NCI-H1436 (cell line): ENCODE measurements around the gene SOCS3.

Experiments
- DNase-seq: peaks from one replicate; lab custom pipeline; 2025; lab: John Stamatoyannopoulos, UW

Gene SOCS3

GRCh38 chr17:78367193-78367592 is 7.3 kb upstream of the SOCS3 start:
- no peak for DNase-seq

- no peak for DNase-seq
Measured at GRCh38 chr17:78366109-78366848, 6.4 kb upstream of the SOCS3 start.

GRCh38 chr17:78365561-78366108 is 5.8 kb upstream of the SOCS3 start:
- DNase-seq: no peak

- DNase-seq: no peak
Measured at GRCh38 chr17:78364436-78365281, 4.8 kb upstream of the SOCS3 start.

- DNase-seq: no peak
Measured at GRCh38 chr17:78362671-78363070, 2.8 kb upstream of the SOCS3 start.

GRCh38 chr17:78362232-78362631 is 2.4 kb upstream of the SOCS3 start:
- DNase-seq: no peak

- no peak for DNase-seq
Measured at GRCh38 chr17:78361225-78361701, 1.4 kb upstream of the SOCS3 start.

GRCh38 chr17:78360371-78361224 is 721 bp upstream of the SOCS3 start:
- DNase-seq: peak; percentile 90

GRCh38 chr17:78359321-78359996 is 418 bp downstream of the SOCS3 start:
- no peak for DNase-seq

- no peak for DNase-seq
Measured at GRCh38 chr17:78358538-78359320, 1.1 kb downstream of the SOCS3 start.

- DNase-seq: no peak
Measured at GRCh38 chr17:78357672-78358537, 2.0 kb downstream of the SOCS3 start.

- DNase-seq: no peak
Measured at GRCh38 chr17:78357177-78357586, 2.7 kb downstream of the SOCS3 start.

GRCh38 chr17:78356101-78356713 is 3.7 kb downstream of the SOCS3 start:
- DNase-seq: no peak

GRCh38 chr17:78355701-78356100 is 4.2 kb downstream of the SOCS3 start:
- DNase-seq: no peak

GRCh38 chr17:78355045-78355641 is 4.7 kb downstream of the SOCS3 start:
- DNase-seq: no peak

GRCh38 chr17:78353834-78354233 is 6.0 kb downstream of the SOCS3 start:
- DNase-seq: no peak

GRCh38 chr17:78351449-78352006 is 8.3 kb downstream of the SOCS3 start:
- DNase-seq: no peak

GRCh38 chr17:78349891-78350642 is 9.8 kb downstream of the SOCS3 start:
- DNase-seq: no peak
